HepG2 (cell line): ENCODE results near the gene ATP5MC2. TPM values are rescaled to one million over a fixed set of nuclear protein-coding genes. Genes with fewer than 3 reads are reported as not detected.

Experiments used
- HDAC1 ChIP-seq: sonication (generic); formaldehyde crosslinking; IDR thresholded peaks from 2 replicates; pipeline ENCODE4 v1.5.1; 2020; ENCODE audit warnings: mild to moderate bottlenecking, missing genetic modification reagents
- HMGA1 ChIP-seq: sonication (generic); formaldehyde crosslinking; conservative IDR thresholded peaks from 2 replicates; pipeline ENCODE4 v1.4.0; 2020; ENCODE audit warnings: missing genetic modification reagents
- KAT2B ChIP-seq: fragments of 150-350 bp; IDR thresholded peaks from 2 replicates; pipeline ENCODE4 v1.6.1; 2014; ENCODE audit warnings: low read depth, low read length, borderline replicate concordance
- PHF20 ChIP-seq: sonication (generic); formaldehyde crosslinking; IDR thresholded peaks from 2 replicates; pipeline ENCODE4 v1.5.0; 2020; ENCODE audit warnings: mild to moderate bottlenecking, missing genetic modification reagents
- SALL2 ChIP-seq: sonication (generic); formaldehyde crosslinking; IDR thresholded peaks from 2 replicates; pipeline ENCODE4 v1.8.1; 2023; ENCODE audit warnings: mild to moderate bottlenecking, missing genetic modification reagents, inconsistent platforms
- TCF12 ChIP-seq, 2 experiments: fragments of 450-650 bp in 1 of 2; sonication (generic) in 1 of 2; formaldehyde crosslinking in 1 of 2; IDR thresholded peaks; 2 replicates each; pipeline versions ENCODE4 v1.6.1 to v1.8.0; 2017 to 2022; ENCODE audit warnings: antibody characterized with exemption in 1 of 2, mild to moderate bottlenecking in 1 of 2, missing genetic modification reagents in 1 of 2, moderate library complexity in 1 of 2
- TRIM24 ChIP-seq: sonication (generic); formaldehyde crosslinking; IDR thresholded peaks from 2 replicates; pipeline ENCODE4 v1.8.0; 2022; ENCODE audit warnings: mild to moderate bottlenecking, missing genetic modification reagents
- XBP1 ChIP-seq: sonication (generic); formaldehyde crosslinking; IDR thresholded peaks from 2 replicates; pipeline ENCODE4 v1.5.0; 2020; ENCODE audit warnings: missing genetic modification reagents
- ZFAT ChIP-seq: sonication (generic); formaldehyde crosslinking; conservative IDR thresholded peaks from 2 replicates; pipeline ENCODE4 v1.8.1; 2023; ENCODE audit warnings: missing genetic modification reagents, inconsistent platforms
- ZNF350 ChIP-seq: sonication (generic); formaldehyde crosslinking; IDR thresholded peaks from 2 replicates; pipeline ENCODE4 v1.4.0; 2020; ENCODE audit warnings: mild to moderate bottlenecking, low read depth, missing genetic modification reagents, borderline replicate concordance
- ZNF468 ChIP-seq: sonication (generic); formaldehyde crosslinking; IDR thresholded peaks from 2 replicates; pipeline ENCODE4 v1.8.0; 2022; ENCODE audit warnings: mild to moderate bottlenecking, moderate library complexity, missing genetic modification reagents
- ZNF484 ChIP-seq: sonication (generic); formaldehyde crosslinking; IDR thresholded peaks from 2 replicates; pipeline ENCODE4 v1.5.1; 2020; ENCODE audit warnings: mild to moderate bottlenecking, low read depth, missing genetic modification reagents, borderline replicate concordance
- ZNF605 ChIP-seq: sonication (generic); formaldehyde crosslinking; IDR thresholded peaks from 2 replicates; pipeline ENCODE4 v1.8.0; 2022; ENCODE audit warnings: mild to moderate bottlenecking, missing genetic modification reagents
- ZNF607 ChIP-seq: sonication (generic); formaldehyde crosslinking; IDR thresholded peaks from 2 replicates; pipeline ENCODE4 v1.5.1; 2020; ENCODE audit warnings: missing genetic modification reagents, mild to moderate bottlenecking, borderline replicate concordance
- ZSCAN22 ChIP-seq: sonication (generic); formaldehyde crosslinking; IDR thresholded peaks from 2 replicates; pipeline ENCODE4 v1.4.0; 2020; ENCODE audit warnings: mild to moderate bottlenecking, missing genetic modification reagents
- polyA plus RNA-seq, 8 experiments: library from polyadenylated mRNA; depleted of rRNA in 3 of 8; stranded (reverse) in 7 of 8; unstranded in 1 of 8; fragments of >200 nt; fragmentation: Illumina TruSeq in 4 of 8; extraction: Trizol in 4 of 8; gene quantifications; 2 replicates each; pipeline versions ENCODE4 v1.2.1 to v1.2.3, GENCODE V29; 2011 to 2016; ENCODE audit warnings: low read depth in 4 of 8, missing spikeins in 1 of 8, mixed read lengths in 1 of 8; ENCODE audit not compliant: insufficient read depth in 1 of 8
- total RNA-seq, 5 experiments: library from RNA; depleted of rRNA; stranded (reverse); fragments of >200 nt; fragmentation: Illumina TruSeq; extraction: Trizol; gene quantifications; 2 replicates each; pipeline ENCODE4 v1.2.3, GENCODE V29; 2016; ENCODE audit warnings: low read depth in 1 of 5
- TF ChIP-seq, protein P1 (sequence below): sonication (generic); formaldehyde crosslinking; IDR thresholded peaks from 2 replicates; pipeline ENCODE4 v1.5.0; 2020; ENCODE audit warnings: mild to moderate bottlenecking, missing genetic modification reagents
- TF ChIP-seq, protein P2 (sequence below): sonication (generic); formaldehyde crosslinking; IDR thresholded peaks from 2 replicates; pipeline ENCODE4 v1.4.0; 2020; ENCODE audit warnings: missing genetic modification reagents, borderline replicate concordance
- TF ChIP-seq, protein P3 (sequence below): sonication (generic); formaldehyde crosslinking; IDR thresholded peaks from 2 replicates; pipeline ENCODE4 v1.5.1; 2020; ENCODE audit warnings: missing genetic modification reagents, mild to moderate bottlenecking, borderline replicate concordance
- TF ChIP-seq, protein P4 (sequence below): sonication (generic); formaldehyde crosslinking; IDR thresholded peaks from 2 replicates; pipeline ENCODE4 v1.8.0; 2022; ENCODE audit warnings: missing genetic modification reagents, mild to moderate bottlenecking, moderate library complexity, borderline replicate concordance
- TF ChIP-seq, protein P5 (sequence below): sonication (generic); formaldehyde crosslinking; IDR thresholded peaks from 2 replicates; pipeline ENCODE4 v1.8.1; 2023; ENCODE audit warnings: mild to moderate bottlenecking, missing genetic modification reagents, borderline replicate concordance

The ATP5MC2 gene
- total and polyA plus RNA-seq, 2 of the 13 experiments (the other 11 are each of a cell fraction or from before 2014, with no cell fraction given): 230 to 257 TPM

DNA sequence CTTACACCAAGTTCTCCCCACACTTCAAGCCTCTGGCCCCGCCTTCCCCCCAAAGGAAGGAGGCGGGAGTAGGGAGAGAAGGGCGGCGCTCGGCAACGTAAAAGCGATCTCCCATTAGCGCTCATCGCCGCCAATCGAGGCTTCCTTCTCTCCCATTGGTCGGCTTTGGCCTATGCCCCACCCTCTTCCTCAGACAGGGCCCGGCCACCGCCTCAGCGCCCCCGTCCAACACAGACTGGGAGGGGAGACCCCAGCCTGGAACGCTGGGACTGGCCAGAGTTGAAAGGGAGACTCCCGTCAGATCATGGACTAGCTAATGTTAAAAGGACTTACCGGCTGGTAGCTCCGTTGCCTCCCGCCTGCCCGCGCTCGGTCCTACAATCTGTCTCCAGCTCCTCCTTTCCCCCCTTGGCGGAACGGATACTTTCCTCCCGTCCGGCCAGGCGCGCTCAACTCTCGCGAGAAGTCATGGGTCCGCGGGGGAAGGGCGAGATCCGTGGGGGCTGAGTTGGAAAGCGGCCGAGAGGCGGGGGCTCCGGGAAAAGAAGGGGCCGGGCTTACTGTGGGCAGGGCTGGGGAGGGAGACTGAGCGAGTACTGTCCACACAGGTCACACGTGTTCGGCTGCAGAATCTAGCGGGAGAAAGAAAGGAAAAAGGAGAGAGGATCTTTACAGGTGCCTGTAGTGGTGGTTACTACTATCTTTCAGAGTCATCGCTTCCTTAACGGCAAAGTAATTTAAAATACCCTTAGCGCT is 49.8 kb downstream of the ATP5MC2 start, which contains the start of gene ATF7 (continued):
- TF ChIP-seq ZNF484 (no peak), XBP1 (no peak), ZNF468 (CRISPR knock-in tag) (no peak), KAT2B (no peak), TCF12 (IDR thresholded peaks at IDR 0.05) (no peak), TCF12 (CRISPR knock-in tag; IDR thresholded peaks at IDR 0.05) (no peak), ZNF605 (CRISPR knock-in tag) (peak; percentile 94), HDAC1 (CRISPR knock-in tag) (peak; percentile 63), ZNF607 (CRISPR knock-in tag) (peak; percentile 63; the same call in 1 of the 2 replicates), PHF20 (peak; percentile 45; the same call in 1 of the 2 replicates), SALL2 (peak; percentile 48; the same call in 1 of the 2 replicates), HMGA1 (no peak), ZSCAN22 (no peak), ZFAT (CRISPR knock-in tag) (no peak), ZNF350 (peak; percentile 94), TRIM24 (CRISPR knock-in tag) (no peak)
- TF ChIP-seq, protein P1, sequence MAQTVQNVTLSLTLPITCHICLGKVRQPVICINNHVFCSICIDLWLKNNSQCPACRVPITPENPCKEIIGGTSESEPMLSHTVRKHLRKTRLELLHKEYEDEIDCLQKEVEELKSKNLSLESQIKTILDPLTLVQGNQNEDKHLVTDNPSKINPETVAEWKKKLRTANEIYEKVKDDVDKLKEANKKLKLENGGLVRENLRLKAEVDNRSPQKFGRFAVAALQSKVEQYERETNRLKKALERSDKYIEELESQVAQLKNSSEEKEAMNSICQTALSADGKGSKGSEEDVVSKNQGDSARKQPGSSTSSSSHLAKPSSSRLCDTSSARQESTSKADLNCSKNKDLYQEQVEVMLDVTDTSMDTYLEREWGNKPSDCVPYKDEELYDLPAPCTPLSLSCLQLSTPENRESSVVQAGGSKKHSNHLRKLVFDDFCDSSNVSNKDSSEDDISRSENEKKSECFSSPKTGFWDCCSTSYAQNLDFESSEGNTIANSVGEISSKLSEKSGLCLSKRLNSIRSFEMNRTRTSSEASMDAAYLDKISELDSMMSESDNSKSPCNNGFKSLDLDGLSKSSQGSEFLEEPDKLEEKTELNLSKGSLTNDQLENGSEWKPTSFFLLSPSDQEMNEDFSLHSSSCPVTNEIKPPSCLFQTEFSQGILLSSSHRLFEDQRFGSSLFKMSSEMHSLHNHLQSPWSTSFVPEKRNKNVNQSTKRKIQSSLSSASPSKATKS (CRISPR knock-in tag): no peak
- TF ChIP-seq, protein P2, sequence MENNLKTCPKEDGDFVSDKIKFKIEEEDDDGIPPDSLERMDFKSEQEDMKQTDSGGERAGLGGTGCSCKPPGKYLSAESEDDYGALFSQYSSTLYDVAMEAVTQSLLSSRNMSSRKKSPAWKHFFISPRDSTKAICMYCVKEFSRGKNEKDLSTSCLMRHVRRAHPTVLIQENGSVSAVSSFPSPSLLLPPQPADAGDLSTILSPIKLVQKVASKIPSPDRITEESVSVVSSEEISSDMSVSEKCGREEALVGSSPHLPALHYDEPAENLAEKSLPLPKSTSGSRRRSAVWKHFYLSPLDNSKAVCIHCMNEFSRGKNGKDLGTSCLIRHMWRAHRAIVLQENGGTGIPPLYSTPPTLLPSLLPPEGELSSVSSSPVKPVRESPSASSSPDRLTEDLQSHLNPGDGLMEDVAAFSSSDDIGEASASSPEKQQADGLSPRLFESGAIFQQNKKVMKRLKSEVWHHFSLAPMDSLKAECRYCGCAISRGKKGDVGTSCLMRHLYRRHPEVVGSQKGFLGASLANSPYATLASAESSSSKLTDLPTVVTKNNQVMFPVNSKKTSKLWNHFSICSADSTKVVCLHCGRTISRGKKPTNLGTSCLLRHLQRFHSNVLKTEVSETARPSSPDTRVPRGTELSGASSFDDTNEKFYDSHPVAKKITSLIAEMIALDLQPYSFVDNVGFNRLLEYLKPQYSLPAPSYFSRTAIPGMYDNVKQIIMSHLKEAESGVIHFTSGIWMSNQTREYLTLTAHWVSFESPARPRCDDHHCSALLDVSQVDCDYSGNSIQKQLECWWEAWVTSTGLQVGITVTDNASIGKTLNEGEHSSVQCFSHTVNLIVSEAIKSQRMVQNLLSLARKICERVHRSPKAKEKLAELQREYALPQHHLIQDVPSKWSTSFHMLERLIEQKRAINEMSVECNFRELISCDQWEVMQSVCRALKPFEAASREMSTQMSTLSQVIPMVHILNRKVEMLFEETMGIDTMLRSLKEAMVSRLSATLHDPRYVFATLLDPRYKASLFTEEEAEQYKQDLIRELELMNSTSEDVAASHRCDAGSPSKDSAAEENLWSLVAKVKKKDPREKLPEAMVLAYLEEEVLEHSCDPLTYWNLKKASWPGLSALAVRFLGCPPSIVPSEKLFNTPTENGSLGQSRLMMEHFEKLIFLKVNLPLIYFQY (CRISPR knock-in tag): 0 out of 2 replicates have a peak, but pooled peaks have one; percentile 13
- TF ChIP-seq, protein P3, sequence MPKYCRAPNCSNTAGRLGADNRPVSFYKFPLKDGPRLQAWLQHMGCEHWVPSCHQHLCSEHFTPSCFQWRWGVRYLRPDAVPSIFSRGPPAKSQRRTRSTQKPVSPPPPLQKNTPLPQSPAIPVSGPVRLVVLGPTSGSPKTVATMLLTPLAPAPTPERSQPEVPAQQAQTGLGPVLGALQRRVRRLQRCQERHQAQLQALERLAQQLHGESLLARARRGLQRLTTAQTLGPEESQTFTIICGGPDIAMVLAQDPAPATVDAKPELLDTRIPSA (CRISPR knock-in tag): no peak
- TF ChIP-seq, protein P4, sequence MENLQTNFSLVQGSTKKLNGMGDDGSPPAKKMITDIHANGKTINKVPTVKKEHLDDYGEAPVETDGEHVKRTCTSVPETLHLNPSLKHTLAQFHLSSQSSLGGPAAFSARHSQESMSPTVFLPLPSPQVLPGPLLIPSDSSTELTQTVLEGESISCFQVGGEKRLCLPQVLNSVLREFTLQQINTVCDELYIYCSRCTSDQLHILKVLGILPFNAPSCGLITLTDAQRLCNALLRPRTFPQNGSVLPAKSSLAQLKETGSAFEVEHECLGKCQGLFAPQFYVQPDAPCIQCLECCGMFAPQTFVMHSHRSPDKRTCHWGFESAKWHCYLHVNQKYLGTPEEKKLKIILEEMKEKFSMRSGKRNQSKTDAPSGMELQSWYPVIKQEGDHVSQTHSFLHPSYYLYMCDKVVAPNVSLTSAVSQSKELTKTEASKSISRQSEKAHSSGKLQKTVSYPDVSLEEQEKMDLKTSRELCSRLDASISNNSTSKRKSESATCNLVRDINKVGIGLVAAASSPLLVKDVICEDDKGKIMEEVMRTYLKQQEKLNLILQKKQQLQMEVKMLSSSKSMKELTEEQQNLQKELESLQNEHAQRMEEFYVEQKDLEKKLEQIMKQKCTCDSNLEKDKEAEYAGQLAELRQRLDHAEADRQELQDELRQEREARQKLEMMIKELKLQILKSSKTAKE (CRISPR knock-in tag): no peak
- TF ChIP-seq, protein P5, sequence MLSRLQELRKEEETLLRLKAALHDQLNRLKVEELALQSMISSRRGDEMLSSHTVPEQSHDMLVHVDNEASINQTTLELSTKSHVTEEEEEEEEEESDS: no peak
